HEK293T (cell line): ENCODE measurements around the gene RHOXF1.

Experiments
- BHLHE40 ChIP-seq: fragments of 450-650 bp; IDR thresholded peaks from 2 replicates; pipeline ENCODE4 v1.6.1; 2016; ENCODE audit warnings: mild to moderate bottlenecking, moderate library complexity, borderline replicate concordance
- FOXK2 ChIP-seq: fragments of 450-650 bp; IDR thresholded peaks from 2 replicates; pipeline ENCODE4 v1.6.1; 2016; ENCODE audit warnings: mild to moderate bottlenecking
- NFRKB ChIP-seq: fragments of 450-650 bp; IDR thresholded peaks from 2 replicates; pipeline ENCODE4 v1.6.1; 2016; ENCODE audit warnings: mild to moderate bottlenecking, moderate library complexity
- ZNF384 ChIP-seq: fragments of 450-650 bp; IDR thresholded peaks from 2 replicates; pipeline ENCODE4 v1.6.1; 2016
- TF ChIP-seq, protein P1 (sequence below): fragments of 450-650 bp; IDR thresholded peaks from 2 replicates; pipeline ENCODE4 v1.6.1; 2016

DNA sequence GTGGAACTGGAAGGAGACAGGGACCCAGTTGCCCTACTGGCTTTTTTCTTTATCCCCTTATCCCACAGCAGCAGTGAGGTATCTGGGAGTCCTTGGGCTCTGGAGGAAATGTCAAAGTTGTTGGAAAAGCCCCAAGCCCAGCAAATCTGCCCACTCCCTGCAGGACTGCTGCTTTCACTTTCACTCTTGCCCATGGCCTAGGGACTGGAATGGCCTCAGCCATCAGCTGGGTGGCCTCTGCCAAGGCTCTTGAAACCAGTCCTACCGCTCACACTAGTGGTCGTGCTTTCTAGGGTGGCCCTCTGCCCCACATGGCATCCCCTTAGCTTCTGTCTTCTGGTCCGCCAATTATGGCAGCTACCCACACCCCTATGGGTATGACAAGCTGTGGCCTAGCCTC lies 9.7 kb upstream of the RHOXF1 start:
- TF ChIP-seq, protein P1, sequence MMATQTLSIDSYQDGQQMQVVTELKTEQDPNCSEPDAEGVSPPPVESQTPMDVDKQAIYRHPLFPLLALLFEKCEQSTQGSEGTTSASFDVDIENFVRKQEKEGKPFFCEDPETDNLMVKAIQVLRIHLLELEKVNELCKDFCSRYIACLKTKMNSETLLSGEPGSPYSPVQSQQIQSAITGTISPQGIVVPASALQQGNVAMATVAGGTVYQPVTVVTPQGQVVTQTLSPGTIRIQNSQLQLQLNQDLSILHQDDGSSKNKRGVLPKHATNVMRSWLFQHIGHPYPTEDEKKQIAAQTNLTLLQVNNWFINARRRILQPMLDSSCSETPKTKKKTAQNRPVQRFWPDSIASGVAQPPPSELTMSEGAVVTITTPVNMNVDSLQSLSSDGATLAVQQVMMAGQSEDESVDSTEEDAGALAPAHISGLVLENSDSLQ = no peak
- no peak for TF ChIP-seq FOXK2
- TF ChIP-seq NFRKB = no peak
- no peak for TF ChIP-seq ZNF384
- no peak for TF ChIP-seq BHLHE40
